Gastroesophageal sphincter (tissue), 3 donors: ENCODE results near the gene TADA2B.

ENCODE experiments used
- CTCF ChIP-seq, 4 experiments: fragments of 200-600 bp in 2 of 4; fragments of 450-650 bp in 2 of 4; sonication (generic) in 1 of 4; IDR thresholded peaks; one replicate each; pipeline ENCODE4 v1.5.1; 2017 to 2019; ENCODE audit warnings: antibody characterized with exemption in 4 of 4, mild to moderate bottlenecking in 2 of 4, moderate library complexity in 2 of 4
- EP300 ChIP-seq: sonication (generic); formaldehyde crosslinking; IDR thresholded peaks from one replicate; pipeline ENCODE4 v1.6.1; 2017; ENCODE audit warnings: antibody characterized with exemption, mild to moderate bottlenecking
- POLR2A ChIP-seq, 2 donors: fragments of 450-650 bp; IDR thresholded peaks; one replicate each; pipeline ENCODE4 v1.6.1; 2017; ENCODE audit warnings: antibody characterized with exemption in 2 of 2, mild to moderate bottlenecking in 2 of 2, moderate library complexity in 1 of 2
- POLR2AphosphoS5 ChIP-seq: sonication (generic); formaldehyde crosslinking; IDR thresholded peaks from one replicate; pipeline ENCODE4 v1.6.1; 2017; ENCODE audit warnings: antibody characterized with exemption

DNA sequence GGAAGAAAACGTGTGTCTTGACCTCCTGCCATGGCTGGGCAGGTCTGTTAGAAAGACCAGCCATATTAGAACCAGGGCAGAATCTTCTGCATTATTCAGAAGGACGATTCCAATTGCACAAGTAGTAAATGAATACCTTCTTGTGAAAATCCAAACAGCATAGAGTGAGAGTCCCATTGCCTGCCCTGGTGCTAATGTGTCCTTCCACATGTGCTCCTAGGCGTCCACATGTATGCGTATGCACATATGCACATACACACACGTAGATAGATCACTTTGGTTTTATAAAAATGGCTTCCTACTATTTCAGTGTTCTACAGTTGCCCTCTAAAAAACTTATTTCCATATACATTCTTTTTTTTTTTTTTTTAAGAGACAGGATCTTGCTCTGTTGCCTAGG is 34.9 kb downstream of the TADA2B start:
- TF ChIP-seq CTCF (IDR thresholded peaks at IDR 0.05) = no peak
- no peak for TF ChIP-seq EP300
- no peak for TF ChIP-seq POLR2A (IDR thresholded peaks at IDR 0.05)
- TF ChIP-seq POLR2AphosphoS5 = no peak
